SK-N-MC (cell line): ENCODE data around the gene ODF2L.
"Not testable (repeated sequence)": the region's sequence is repeated elsewhere in the genome, so short reads cannot be mapped to it uniquely, and the experiment has no call there.

ENCODE experiments used
- EZH2 ChIP-seq: fragments of 200-600 bp; sonication (generic); IDR thresholded peaks from one replicate; pipeline ENCODE4 v1.6.1; 2017; ENCODE audit warnings: antibody characterized with exemption
- FOXP2 ChIP-seq: optimal IDR thresholded peaks from 2 replicates; pipeline ENCODE3; 2011; ENCODE audit warnings: mild to moderate bottlenecking, moderate library complexity; ENCODE audit not compliant: insufficient read depth; ENCODE audit errors: extremely low read length, control extremely low read depth
- POLR2AphosphoS5 ChIP-seq: IDR thresholded peaks from 2 replicates; pipeline ENCODE4 v1.6.1; 2012; ENCODE audit warnings: mild to moderate bottlenecking, low read depth, low read length, borderline replicate concordance

DNA sequence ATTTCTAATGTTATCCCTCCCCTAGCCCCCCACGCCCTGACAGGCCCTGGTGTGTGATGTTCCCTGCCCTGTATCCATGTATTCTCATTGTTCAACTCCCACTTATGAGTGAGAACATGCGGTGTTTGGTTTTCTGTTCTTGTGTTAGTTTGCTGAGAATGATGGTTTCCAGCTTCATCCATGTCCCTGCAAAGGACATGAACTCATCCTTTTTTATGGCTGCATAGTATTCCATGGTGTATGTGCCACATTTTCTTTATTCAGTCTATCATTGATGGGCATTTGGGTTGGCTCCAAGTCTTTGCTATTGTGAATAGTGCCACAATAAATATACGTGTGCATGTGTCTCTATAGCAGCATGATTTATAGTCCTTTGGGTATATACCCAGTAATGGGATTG is 45.9 kb downstream of the ODF2L start:
- TF ChIP-seq POLR2AphosphoS5, EZH2, FOXP2: not testable (repeated sequence)
